GM18508 (cell line): ENCODE measurements around the gene SNCA.

ENCODE experiments used
- ATAC-seq: cut with Tn5 transposase; IDR thresholded peaks from one replicate; pipeline ENCODE4 v1.9.1; 2021; ENCODE audit warnings: moderate number of reproducible peaks; ENCODE audit not compliant: insufficient read depth, unreplicated experiment

SNCA gene

GRCh38 chr4:89757154-89757719 lies 79.7 kb downstream of the SNCA start:
- no peak for ATAC-seq

- no peak for ATAC-seq
Measured at GRCh38 chr4:89755220-89755619, 81.7 kb downstream of the SNCA start.

GRCh38 chr4:89754531-89754930 lies 82.4 kb downstream of the SNCA start:
- ATAC-seq: no peak

- ATAC-seq: no peak
Measured at GRCh38 chr4:89753601-89754066, 83.3 kb downstream of the SNCA start.

- ATAC-seq: no peak
Measured at GRCh38 chr4:89752932-89753598, 83.9 kb downstream of the SNCA start.

GRCh38 chr4:89751416-89751815 lies 85.5 kb downstream of the SNCA start:
- no peak for ATAC-seq

GRCh38 chr4:89746377-89746776 lies 90.6 kb downstream of the SNCA start:
- ATAC-seq: no peak

- ATAC-seq: no peak
Measured at GRCh38 chr4:89745708-89746107, 91.3 kb downstream of the SNCA start.

- no peak for ATAC-seq
Measured at GRCh38 chr4:89744914-89745313, 92.0 kb downstream of the SNCA start.

GRCh38 chr4:89741768-89742167 lies 95.2 kb downstream of the SNCA start:
- ATAC-seq: no peak

GRCh38 chr4:89739311-89739988 lies 97.5 kb downstream of the SNCA start:
- ATAC-seq: no peak

GRCh38 chr4:89737888-89738287 lies 99.1 kb downstream of the SNCA start:
- no peak for ATAC-seq

GRCh38 chr4:89733946-89734345 lies 103.0 kb downstream of the SNCA start:
- no peak for ATAC-seq

GRCh38 chr4:89727238-89727637 lies 109.7 kb downstream of the SNCA start:
- ATAC-seq: no peak

GRCh38 chr4:89725268-89725667 lies 111.7 kb downstream of the SNCA start:
- no peak for ATAC-seq

- no peak for ATAC-seq
Measured at GRCh38 chr4:89724716-89725115, 112.2 kb downstream of the SNCA start.

- ATAC-seq: no peak
Measured at GRCh38 chr4:89723096-89723495, 113.9 kb downstream of the SNCA start.

- no peak for ATAC-seq
Measured at GRCh38 chr4:89722517-89722916, 114.4 kb downstream of the SNCA start.

- ATAC-seq: no peak
Measured at GRCh38 chr4:89720981-89721380, 116.0 kb downstream of the SNCA start.

GRCh38 chr4:89719536-89720090 lies 117.3 kb downstream of the SNCA start:
- ATAC-seq: no peak

- no peak for ATAC-seq
Measured at GRCh38 chr4:89716893-89717292, 120.1 kb downstream of the SNCA start.
